ENCODE data around the gene LIME1. TPM values are rescaled to one million over a fixed set of nuclear protein-coding genes. Genes with fewer than 3 reads are reported as not detected.

LIME1 gene
- total and polyA plus RNA-seq, 4 donors = 21.2 to 69.0 (median 51.6) TPM

DNA sequence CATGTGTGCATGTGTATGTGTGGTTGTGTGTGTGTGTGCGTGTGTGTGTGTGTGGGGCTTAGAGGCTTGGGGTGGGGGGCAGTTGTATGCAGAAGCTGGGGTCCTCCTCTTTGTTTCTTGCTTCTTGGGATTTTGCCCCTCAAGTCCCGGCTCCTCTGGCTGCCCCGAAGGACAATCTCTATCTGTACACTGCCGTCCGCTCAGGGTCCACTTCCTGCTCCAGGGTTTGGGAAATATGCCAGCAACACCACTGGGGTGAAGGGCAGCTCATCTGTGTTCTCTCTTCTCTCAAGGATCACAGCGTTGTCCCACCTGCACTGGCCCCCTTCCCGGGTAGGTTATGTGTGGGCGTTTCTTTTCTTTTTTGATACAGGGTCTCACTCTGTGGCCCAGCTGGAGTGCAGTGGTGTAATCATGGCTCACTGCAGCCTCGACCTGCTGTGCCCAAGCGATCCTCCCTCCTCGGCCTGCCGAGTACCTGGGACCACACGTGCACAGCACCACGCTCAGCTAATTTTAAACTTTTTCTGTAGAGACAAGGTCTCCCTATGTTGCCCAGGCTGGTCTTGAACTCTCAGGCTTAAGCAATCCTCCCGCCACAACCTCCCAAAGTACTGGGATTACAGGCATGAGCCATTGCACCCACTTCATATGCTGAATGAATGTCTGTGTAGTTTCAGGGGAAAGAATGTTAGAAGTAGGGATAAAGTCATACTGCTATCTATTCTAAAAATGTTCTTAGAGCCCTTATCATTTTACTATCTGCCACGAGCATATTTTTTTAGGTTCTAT is 28.8 kb downstream of the LIME1 start (continued):
- TF ChIP-seq EGR1 (IDR thresholded peaks at IDR 0.05; ENCODE audit: low read depth in 2 of 2) (no peak), NR2F2 (IDR thresholded peaks at IDR 0.05) (no peak)

DNA sequence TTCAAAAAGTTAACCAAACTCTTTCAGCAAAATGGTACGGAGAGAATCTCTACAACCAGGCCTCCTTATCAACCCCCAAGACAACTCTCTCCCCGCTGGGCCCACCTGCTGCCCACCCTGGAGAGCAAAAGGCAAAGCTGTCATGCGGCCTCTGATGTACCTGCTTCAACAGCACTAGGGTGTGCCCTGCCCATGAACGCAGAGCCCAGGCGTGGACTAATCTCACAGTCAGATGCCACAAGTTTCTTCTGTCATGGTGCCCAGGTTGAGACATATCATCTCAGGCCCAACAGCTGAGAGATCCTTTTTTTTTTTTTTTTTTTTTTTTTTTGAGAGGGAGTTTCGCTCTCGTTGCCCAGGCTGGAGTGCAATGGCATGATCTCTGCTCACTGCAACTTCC is 29.4 kb downstream of the LIME1 start:
- no peak overlapping the region for H3K4me3 ChIP-seq (ENCODE audit: low read depth in 1 of 3, low read length in 3 of 3)
- H3K36me3 ChIP-seq (ENCODE audit: control insufficient read depth in 4 of 4, insufficient read depth in 3 of 4, low read depth in 1 of 4, low read length in 3 of 4) = no peaks in the 10 kb centered on the region
- WGBS = 94% methylated on average over 7 of the region's 7 CpGs
- DNase-seq (ENCODE audit: low spot score) = no peak
- H3K27ac ChIP-seq (ENCODE audit: low read depth in 1 of 2, low read length in 2 of 2) = no peak overlapping the region
- H3K4me1 ChIP-seq (ENCODE audit: control insufficient read depth in 4 of 4, insufficient read depth in 4 of 4, low read length in 3 of 4) = no peaks in the 10 kb centered on the region
- H3K9me3 ChIP-seq (ENCODE audit: control insufficient read depth in 4 of 4, low read length in 3 of 4) = no peaks in the 10 kb centered on the region
- H3K9ac ChIP-seq (ENCODE audit: low read depth in 1 of 2, low read length in 2 of 2) = no peak overlapping the region
- H3K27me3 ChIP-seq (ENCODE audit: control insufficient read depth in 4 of 4, insufficient read depth in 4 of 4, low read length in 3 of 4) = no peaks in the 10 kb centered on the region
- TF ChIP-seq HNF4A (conservative IDR thresholded peaks at IDR 0.05) (no peak), TAF1 (conservative IDR thresholded peaks at IDR 0.05) (no peak), RXRA (IDR thresholded peaks at IDR 0.05) (no peak), JUND (IDR thresholded peaks at IDR 0.05) (no peak), FOXA2 (IDR thresholded peaks at IDR 0.05) (no peak), NR2F2 (IDR thresholded peaks at IDR 0.05) (no peak), SP1 (IDR thresholded peaks at IDR 0.05) (no peak), YY1 (IDR thresholded peaks at IDR 0.05) (no peak), FOXA1 (IDR thresholded peaks at IDR 0.05) (no peak)
- TF ChIP-seq, protein P1, sequence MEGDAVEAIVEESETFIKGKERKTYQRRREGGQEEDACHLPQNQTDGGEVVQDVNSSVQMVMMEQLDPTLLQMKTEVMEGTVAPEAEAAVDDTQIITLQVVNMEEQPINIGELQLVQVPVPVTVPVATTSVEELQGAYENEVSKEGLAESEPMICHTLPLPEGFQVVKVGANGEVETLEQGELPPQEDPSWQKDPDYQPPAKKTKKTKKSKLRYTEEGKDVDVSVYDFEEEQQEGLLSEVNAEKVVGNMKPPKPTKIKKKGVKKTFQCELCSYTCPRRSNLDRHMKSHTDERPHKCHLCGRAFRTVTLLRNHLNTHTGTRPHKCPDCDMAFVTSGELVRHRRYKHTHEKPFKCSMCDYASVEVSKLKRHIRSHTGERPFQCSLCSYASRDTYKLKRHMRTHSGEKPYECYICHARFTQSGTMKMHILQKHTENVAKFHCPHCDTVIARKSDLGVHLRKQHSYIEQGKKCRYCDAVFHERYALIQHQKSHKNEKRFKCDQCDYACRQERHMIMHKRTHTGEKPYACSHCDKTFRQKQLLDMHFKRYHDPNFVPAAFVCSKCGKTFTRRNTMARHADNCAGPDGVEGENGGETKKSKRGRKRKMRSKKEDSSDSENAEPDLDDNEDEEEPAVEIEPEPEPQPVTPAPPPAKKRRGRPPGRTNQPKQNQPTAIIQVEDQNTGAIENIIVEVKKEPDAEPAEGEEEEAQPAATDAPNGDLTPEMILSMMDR (IDR thresholded peaks at IDR 0.05; ENCODE audit: low read depth, low read length, missing input control) = no peak
- TF ChIP-seq, protein P2, sequence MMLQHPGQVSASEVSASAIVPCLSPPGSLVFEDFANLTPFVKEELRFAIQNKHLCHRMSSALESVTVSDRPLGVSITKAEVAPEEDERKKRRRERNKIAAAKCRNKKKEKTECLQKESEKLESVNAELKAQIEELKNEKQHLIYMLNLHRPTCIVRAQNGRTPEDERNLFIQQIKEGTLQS (IDR thresholded peaks at IDR 0.05) = no peak
- TF ChIP-seq, protein P3, sequence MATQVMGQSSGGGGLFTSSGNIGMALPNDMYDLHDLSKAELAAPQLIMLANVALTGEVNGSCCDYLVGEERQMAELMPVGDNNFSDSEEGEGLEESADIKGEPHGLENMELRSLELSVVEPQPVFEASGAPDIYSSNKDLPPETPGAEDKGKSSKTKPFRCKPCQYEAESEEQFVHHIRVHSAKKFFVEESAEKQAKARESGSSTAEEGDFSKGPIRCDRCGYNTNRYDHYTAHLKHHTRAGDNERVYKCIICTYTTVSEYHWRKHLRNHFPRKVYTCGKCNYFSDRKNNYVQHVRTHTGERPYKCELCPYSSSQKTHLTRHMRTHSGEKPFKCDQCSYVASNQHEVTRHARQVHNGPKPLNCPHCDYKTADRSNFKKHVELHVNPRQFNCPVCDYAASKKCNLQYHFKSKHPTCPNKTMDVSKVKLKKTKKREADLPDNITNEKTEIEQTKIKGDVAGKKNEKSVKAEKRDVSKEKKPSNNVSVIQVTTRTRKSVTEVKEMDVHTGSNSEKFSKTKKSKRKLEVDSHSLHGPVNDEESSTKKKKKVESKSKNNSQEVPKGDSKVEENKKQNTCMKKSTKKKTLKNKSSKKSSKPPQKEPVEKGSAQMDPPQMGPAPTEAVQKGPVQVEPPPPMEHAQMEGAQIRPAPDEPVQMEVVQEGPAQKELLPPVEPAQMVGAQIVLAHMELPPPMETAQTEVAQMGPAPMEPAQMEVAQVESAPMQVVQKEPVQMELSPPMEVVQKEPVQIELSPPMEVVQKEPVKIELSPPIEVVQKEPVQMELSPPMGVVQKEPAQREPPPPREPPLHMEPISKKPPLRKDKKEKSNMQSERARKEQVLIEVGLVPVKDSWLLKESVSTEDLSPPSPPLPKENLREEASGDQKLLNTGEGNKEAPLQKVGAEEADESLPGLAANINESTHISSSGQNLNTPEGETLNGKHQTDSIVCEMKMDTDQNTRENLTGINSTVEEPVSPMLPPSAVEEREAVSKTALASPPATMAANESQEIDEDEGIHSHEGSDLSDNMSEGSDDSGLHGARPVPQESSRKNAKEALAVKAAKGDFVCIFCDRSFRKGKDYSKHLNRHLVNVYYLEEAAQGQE (IDR thresholded peaks at IDR 0.05) = no peak
- TF ChIP-seq, protein P4, sequence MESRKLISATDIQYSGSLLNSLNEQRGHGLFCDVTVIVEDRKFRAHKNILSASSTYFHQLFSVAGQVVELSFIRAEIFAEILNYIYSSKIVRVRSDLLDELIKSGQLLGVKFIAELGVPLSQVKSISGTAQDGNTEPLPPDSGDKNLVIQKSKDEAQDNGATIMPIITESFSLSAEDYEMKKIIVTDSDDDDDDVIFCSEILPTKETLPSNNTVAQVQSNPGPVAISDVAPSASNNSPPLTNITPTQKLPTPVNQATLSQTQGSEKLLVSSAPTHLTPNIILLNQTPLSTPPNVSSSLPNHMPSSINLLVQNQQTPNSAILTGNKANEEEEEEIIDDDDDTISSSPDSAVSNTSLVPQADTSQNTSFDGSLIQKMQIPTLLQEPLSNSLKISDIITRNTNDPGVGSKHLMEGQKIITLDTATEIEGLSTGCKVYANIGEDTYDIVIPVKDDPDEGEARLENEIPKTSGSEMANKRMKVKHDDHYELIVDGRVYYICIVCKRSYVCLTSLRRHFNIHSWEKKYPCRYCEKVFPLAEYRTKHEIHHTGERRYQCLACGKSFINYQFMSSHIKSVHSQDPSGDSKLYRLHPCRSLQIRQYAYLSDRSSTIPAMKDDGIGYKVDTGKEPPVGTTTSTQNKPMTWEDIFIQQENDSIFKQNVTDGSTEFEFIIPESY (IDR thresholded peaks at IDR 0.05) = no peak

All from liver (tissue), 9 donors.